ENCODE data around the gene GJB5. TPM values are rescaled to one million over a fixed set of nuclear protein-coding genes. Genes with fewer than 3 reads are reported as not detected.

GJB5 gene
- total RNA-seq, 1 donor, result not detected

- DNase-seq (ENCODE audit: low read depth in 2 of 3, low spot score in 2 of 3), result no peak
These were observed 10.0 kb upstream of the GJB5 start for GRCh38 chr1:34744851-34745250.

- DNase-seq (ENCODE audit: low read depth in 2 of 3, low spot score in 2 of 3), result no peak
These were observed 9.2 kb upstream of the GJB5 start for GRCh38 chr1:34745666-34746065.

DNA sequence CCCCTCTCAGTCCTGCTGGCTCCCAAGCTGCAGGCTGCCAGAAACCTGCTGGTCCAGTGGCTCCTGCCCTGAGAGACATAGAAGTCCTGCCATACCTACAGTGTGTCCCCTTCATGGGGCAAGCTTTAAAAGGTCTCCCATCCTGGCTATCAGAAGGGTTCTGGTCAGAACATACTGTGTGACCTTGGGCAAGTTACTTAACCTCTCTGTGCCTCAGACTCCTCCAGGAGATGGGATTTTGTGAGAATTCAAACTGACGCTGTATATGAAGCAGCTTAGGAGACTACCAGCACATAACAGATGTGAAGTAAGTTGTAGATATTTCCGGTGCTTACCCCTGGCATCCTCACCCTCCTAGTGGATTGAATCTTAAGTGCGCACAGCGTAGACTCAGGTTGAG is 8.7 kb upstream of the GJB5 start:
- no peak for DNase-seq (ENCODE audit: low read depth in 2 of 3, low spot score in 2 of 3)

GRCh38 chr1:34746785-34747637 is 7.8 kb upstream of the GJB5 start:
- no peak for DNase-seq (ENCODE audit: low read depth in 2 of 3, low spot score in 2 of 3)

- DNase-seq (ENCODE audit: low read depth in 2 of 3, low spot score in 2 of 3), result no peak
These were observed 7.3 kb upstream of the GJB5 start for GRCh38 chr1:34747638-34747941.

DNA sequence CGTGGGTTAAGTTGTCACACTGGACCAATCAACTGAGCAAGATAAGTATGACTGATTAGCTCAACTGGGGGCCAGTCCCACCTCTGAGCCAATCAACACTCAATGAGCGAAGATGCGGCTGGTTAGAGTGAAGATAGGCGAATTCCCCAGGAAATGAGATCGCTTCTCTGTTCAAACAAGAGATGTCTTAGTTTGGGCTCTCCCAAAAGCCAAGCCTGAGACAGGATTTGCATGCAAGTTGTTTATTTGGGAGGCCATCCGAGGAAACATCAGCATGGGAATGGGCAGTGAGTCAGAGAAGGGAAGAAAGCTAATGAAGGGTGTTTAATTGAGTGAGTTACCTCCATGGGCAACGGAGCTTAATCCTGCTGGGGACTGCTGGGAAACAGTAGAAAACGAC is 4.9 kb upstream of the GJB5 start:
- no peak for DNase-seq (ENCODE audit: low read depth in 2 of 3, low spot score in 2 of 3)

- DNase-seq (ENCODE audit: low read depth in 2 of 3, low spot score in 2 of 3), result no peak
These were observed 4.2 kb upstream of the GJB5 start for GRCh38 chr1:34750610-34751009.

- DNase-seq (ENCODE audit: low read depth in 2 of 3, low spot score in 2 of 3), result no peak
These were observed 1.7 kb upstream of the GJB5 start for GRCh38 chr1:34753163-34753562.

GRCh38 chr1:34755961-34756360 is 1.1 kb downstream of the GJB5 start:
- DNase-seq (ENCODE audit: low read depth in 2 of 3, low spot score in 2 of 3), result no peak

- DNase-seq (ENCODE audit: low read depth in 2 of 3, low spot score in 2 of 3), result no peak
These were observed 2.5 kb downstream of the GJB5 start for GRCh38 chr1:34757386-34757785.

DNA sequence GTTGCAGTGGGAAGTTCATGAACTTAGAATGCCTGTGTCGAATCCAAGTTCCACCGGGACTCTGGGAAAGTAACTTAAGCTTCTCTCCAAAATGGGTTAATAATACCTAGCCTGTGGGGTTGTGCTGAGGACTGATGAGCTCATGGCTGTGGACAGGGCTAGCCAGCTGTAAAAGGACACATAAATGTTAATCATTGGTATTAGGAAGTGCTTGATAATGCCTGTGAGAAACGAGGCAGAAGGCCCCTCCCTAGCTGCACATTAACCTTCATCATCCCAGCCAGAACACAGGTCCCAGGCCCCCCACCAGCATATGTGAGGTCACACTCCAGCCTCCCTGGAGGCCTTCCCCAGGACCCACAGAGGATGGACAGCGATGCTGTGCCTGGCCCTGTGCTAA is 3.9 kb downstream of the GJB5 start:
- DNase-seq (ENCODE audit: low read depth in 2 of 3, low spot score in 2 of 3), result no peak

DNA sequence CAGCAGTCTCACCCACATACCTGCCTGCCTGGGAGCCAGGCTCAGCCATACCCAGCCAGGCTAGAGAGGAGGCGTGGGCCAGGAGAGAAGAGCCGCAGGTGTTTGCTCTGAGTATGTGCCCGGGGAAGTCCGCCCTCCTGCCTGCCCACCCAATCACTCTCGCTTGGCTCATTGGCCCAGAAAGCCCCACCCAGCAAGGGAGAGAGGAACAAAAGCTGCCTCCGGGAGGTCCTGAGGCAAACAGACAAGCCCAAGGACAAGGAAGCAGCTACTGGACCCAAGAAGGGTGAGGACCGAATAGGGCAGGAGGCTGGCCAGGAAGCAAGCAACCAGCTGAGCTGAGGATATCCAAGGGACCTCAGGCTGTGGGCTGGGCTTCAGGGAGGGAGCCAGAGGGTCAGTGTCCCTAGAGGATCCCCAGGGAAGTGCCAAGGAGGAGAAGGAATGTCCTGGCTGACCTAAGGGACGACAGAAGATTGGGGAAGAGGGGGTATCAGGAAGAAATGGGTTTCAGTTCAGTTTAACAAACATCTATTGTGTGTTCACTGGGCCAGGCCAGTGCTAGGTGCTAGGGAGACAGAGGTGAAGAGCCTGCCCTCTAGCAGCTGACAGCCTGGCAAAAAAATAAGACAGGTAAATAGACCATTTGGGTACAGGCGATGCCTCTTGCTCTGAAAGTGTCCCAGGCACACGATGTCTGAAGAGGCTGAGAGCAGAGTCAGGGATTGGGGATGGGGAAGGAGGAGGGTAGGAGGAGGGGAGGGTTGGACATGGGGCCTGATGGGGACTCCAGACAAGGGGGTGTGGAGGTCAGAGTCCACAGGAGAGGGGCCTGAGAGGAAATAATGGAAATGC is 4.9 kb downstream of the GJB5 start, which contains the start of gene GJB4:
TSS of gene GJB4 (plus strand) at position 238 of the 855 bp plus-strand sequence. CDS start 1,515 bp downstream, outside the sequence.
- DNase-seq (ENCODE audit: low read depth in 2 of 3, low spot score in 2 of 3), result no peak

DNA sequence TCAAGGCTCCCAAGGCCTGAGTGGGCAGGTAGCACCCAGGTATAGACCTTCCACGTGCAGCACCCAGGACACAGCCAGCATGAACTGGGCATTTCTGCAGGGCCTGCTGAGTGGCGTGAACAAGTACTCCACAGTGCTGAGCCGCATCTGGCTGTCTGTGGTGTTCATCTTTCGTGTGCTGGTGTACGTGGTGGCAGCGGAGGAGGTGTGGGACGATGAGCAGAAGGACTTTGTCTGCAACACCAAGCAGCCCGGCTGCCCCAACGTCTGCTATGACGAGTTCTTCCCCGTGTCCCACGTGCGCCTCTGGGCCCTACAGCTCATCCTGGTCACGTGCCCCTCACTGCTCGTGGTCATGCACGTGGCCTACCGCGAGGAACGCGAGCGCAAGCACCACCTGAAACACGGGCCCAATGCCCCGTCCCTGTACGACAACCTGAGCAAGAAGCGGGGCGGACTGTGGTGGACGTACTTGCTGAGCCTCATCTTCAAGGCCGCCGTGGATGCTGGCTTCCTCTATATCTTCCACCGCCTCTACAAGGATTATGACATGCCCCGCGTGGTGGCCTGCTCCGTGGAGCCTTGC is 6.4 kb downstream of the GJB5 start:
- no peak for DNase-seq (ENCODE audit: low read depth in 2 of 3, low spot score in 2 of 3)

- DNase-seq (ENCODE audit: low read depth in 2 of 3, low spot score in 2 of 3), result no peak
These were observed 7.0 kb downstream of the GJB5 start for GRCh38 chr1:34761776-34762307.

DNA sequence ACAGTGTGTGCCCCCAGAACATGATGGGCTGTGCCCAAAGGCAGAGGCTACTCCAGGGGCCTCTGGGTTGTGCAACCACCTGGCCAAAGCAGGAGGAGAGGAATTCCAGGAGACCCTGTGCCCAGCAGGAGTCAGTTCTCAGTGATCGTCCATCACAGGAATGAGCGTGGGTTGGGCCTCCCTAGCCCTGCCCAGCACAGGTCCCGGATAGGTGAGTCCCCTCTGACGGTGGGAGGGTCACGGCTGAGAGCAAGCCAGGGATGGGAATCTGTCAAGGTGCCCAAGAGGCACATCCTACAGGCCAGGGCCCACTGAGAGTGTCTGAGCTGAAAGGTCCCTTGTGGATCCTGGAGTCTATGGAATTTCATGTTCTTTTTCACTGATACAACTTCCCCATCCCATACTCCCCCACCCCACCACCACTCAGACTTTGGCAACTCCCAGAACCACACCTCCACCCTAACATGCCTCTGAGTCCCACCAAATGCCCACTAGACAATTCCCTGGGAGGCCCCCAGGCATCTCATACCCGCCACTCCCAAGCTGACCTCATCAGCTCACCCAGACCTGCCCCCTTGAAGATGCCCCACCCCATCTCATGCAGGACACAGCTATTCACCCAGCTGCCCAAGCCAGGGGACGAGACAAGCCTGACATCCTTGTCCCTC is 7.8 kb downstream of the GJB5 start:
- DNase-seq (ENCODE audit: low read depth in 2 of 3, low spot score in 2 of 3), result no peak

GRCh38 chr1:34763142-34763781 is 8.4 kb downstream of the GJB5 start:
- DNase-seq (ENCODE audit: low read depth in 2 of 3, low spot score in 2 of 3), result no peak

- DNase-seq (ENCODE audit: low read depth in 2 of 3, low spot score in 2 of 3), result no peak
These were observed 14.0 kb downstream of the GJB5 start for GRCh38 chr1:34768856-34769255.

GRCh38 chr1:34770891-34771504 is 16.2 kb downstream of the GJB5 start:
- DNase-seq (ENCODE audit: low read depth in 2 of 3, low spot score in 2 of 3), result no peak

DNA sequence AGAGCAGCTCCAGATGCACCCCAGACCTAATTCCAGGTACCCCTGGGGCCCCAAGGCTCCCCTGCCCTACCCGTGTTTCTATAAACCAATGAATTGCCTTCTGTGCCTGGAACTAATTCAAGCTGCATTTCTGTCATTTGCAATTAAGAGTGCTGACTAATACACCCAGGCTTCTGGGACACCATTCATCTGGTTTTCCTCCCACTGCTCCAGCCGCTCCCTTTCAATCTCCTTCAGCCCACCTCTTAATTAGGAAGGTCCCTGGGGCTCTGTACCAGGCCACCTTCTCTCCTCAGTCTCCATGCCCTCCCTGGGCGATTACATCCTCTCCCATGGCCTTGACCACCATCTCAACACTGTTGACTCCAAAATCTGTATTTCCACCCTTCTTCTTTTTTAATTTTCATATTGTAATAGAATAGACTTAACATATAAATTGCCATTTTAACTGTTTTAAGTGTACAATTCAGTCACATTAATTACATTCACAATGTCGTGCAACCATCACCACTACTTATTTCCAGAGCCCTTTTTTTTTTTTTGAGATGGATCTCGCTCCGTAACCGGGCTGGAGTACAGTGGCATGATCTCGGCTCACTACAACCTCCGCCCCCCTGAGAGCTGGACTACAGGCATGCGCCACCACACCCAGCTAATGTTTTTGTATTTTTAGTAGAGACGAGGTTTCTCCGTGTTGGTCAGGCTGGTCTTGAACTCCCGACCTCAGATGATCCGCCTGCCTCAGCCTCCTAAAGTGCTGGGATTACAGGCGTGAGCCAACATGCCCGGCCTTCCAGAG is 16.9 kb downstream of the GJB5 start:
- no peak for DNase-seq (ENCODE audit: low read depth in 2 of 3, low spot score in 2 of 3)
